Stomach smooth muscle (tissue), 2 donors: Measurements from ENCODE around the gene TFCP2.
"Not testable (repeated sequence)": the region's sequence is repeated elsewhere in the genome, so short reads cannot be mapped to it uniquely, and the experiment has no call there.

Source experiments
- H3K27ac ChIP-seq: one replicate; pipeline ENCODE4 v1.7.0; 2013; ENCODE audit warnings: mild to moderate bottlenecking, low read length, inconsistent platforms
- H3K27me3 ChIP-seq, 2 donors: one replicate each; pipeline ENCODE4 v1.7.0; 2013; ENCODE audit warnings: low read length in 2 of 2; ENCODE audit not compliant: insufficient read depth in 2 of 2, control insufficient read depth in 1 of 2
- H3K36me3 ChIP-seq, 2 donors: one replicate each; pipeline ENCODE4 v1.7.0; 2013; ENCODE audit warnings: low read length in 2 of 2; ENCODE audit not compliant: control insufficient read depth in 2 of 2, insufficient read depth in 2 of 2
- H3K4me1 ChIP-seq: one replicate; pipeline ENCODE4 v1.7.0; 2013; ENCODE audit warnings: low read length; ENCODE audit not compliant: control insufficient read depth, insufficient read depth
- H3K4me3 ChIP-seq, 2 donors: one replicate each; pipeline ENCODE4 v1.7.0; 2013; ENCODE audit warnings: low read length in 2 of 2
- H3K9ac ChIP-seq, 2 donors: one replicate each; pipeline ENCODE4 v1.7.0; 2013; ENCODE audit warnings: low read length in 2 of 2, mild to moderate bottlenecking in 1 of 2
- H3K9me3 ChIP-seq, 2 donors: one replicate each; pipeline ENCODE4 v1.7.0; 2013; ENCODE audit warnings: low read length in 2 of 2; ENCODE audit not compliant: control insufficient read depth in 2 of 2
- donor health status: healthy.
- donor health status: Pancreatic carcinoma.

TFCP2 gene

GRCh38 chr12:51172515-51173431 is at the start of gene TFCP2:
Gene TFCP2 (minus strand): TSS chr12:51173135. CDS start chr12:51172422, 713 bp downstream.
- no peaks in the 10 kb centered on the region for H3K36me3 ChIP-seq
- H3K9ac ChIP-seq, result peak within 1 kb of the TSS; percentile 89 to 99
- H3K9me3 ChIP-seq, result no peaks in the 10 kb centered on the region
- H3K27me3 ChIP-seq, result no peaks in the 10 kb centered on the region
- H3K4me3 ChIP-seq, result peak within 1 kb of the TSS; percentile 90 to 97
- peaks cover 18% of the 10 kb centered on the region for H3K4me1 ChIP-seq
- H3K27ac ChIP-seq, result peak within 1 kb of the TSS; percentile 98

GRCh38 chr12:51222461-51222860 is 49.5 kb upstream of the TFCP2 start:
- no peak overlapping the region for H3K4me3 ChIP-seq
- H3K4me1 ChIP-seq, result peaks cover 9% of the 10 kb centered on the region
- H3K9ac ChIP-seq, result no peak overlapping the region
- H3K27ac ChIP-seq, result no peak overlapping the region
- no peaks in the 10 kb centered on the region for H3K27me3 ChIP-seq
- no peaks in the 10 kb centered on the region for H3K9me3 ChIP-seq
- H3K36me3 ChIP-seq, result no peaks in the 10 kb centered on the region

GRCh38 chr12:51219857-51220256 is 46.9 kb upstream of the TFCP2 start:
- H3K9ac ChIP-seq, H3K4me3 ChIP-seq, H3K9me3 ChIP-seq, H3K27me3 ChIP-seq, H3K36me3 ChIP-seq, H3K27ac ChIP-seq: not testable (repeated sequence)
- H3K4me1 ChIP-seq, result peaks cover 15% of the 10 kb centered on the region

GRCh38 chr12:51219322-51219721 is 46.4 kb upstream of the TFCP2 start:
- Histone ChIP-seq H3K4me3 (no peak overlapping the region), H3K9me3 (no peaks in the 10 kb centered on the region), H3K9ac (peak overlapping the region; percentile 93 to 98), H3K36me3 (no peaks in the 10 kb centered on the region), H3K4me1 (peaks cover 15% of the 10 kb centered on the region), H3K27ac (peak overlapping the region; percentile 90), H3K27me3 (no peaks in the 10 kb centered on the region)

- Histone ChIP-seq H3K27ac (peak overlapping the region; percentile 90), H3K36me3 (no peaks in the 10 kb centered on the region), H3K9ac (peak overlapping the region; percentile 93 to 98), H3K4me1 (peaks cover 15% of the 10 kb centered on the region), H3K27me3 (no peaks in the 10 kb centered on the region), H3K4me3 (peak overlapping the region; percentile 91 to 97), H3K9me3 (no peaks in the 10 kb centered on the region)
Measured at GRCh38 chr12:51218607-51219161, 45.7 kb upstream of the TFCP2 start.

GRCh38 chr12:51217968-51218606 is 45.2 kb upstream of the TFCP2 start, which contains the start of gene POU6F1:
Gene POU6F1 (minus strand): TSS chr12:51218062. CDS start chr12:51206836, 11,226 bp downstream.
- peak within 1 kb of the TSS; percentile 93 to 98 for H3K9ac ChIP-seq
- H3K9me3 ChIP-seq, result no peaks in the 10 kb centered on the region
- H3K4me1 ChIP-seq, result peaks cover 15% of the 10 kb centered on the region
- H3K27me3 ChIP-seq, result no peaks in the 10 kb centered on the region
- H3K27ac ChIP-seq, result peak within 1 kb of the TSS; percentile 90
- peak within 1 kb of the TSS; percentile 91 to 97 for H3K4me3 ChIP-seq
- no peaks in the 10 kb centered on the region for H3K36me3 ChIP-seq

- Histone ChIP-seq H3K27ac (peak overlapping the region; percentile 90), H3K4me3 (peak overlapping the region; percentile 91 to 97), H3K9ac (peak overlapping the region; percentile 75 to 98), H3K4me1 (peaks cover 15% of the 10 kb centered on the region), H3K9me3 (no peaks in the 10 kb centered on the region), H3K36me3 (no peaks in the 10 kb centered on the region), H3K27me3 (no peaks in the 10 kb centered on the region)
Measured at GRCh38 chr12:51217133-51217967, 44.4 kb upstream of the TFCP2 start.

- H3K36me3 ChIP-seq, result no peaks in the 10 kb centered on the region
- no peaks in the 10 kb centered on the region for H3K27me3 ChIP-seq
- peak overlapping the region; percentile 90 for H3K27ac ChIP-seq
- no peaks in the 10 kb centered on the region for H3K9me3 ChIP-seq
- H3K9ac ChIP-seq, result peak overlapping the region; percentile 75 to 80
- peak overlapping the region; percentile 73 to 81 for H3K4me3 ChIP-seq
- peaks cover 15% of the 10 kb centered on the region for H3K4me1 ChIP-seq
Measured at GRCh38 chr12:51216642-51217041, 43.7 kb upstream of the TFCP2 start.

- Histone ChIP-seq H3K9me3 (no peaks in the 10 kb centered on the region), H3K9ac (no peak overlapping the region)
Measured at GRCh38 chr12:51214895-51215294, 42.0 kb upstream of the TFCP2 start.

More at GRCh38 chr12:51214895-51215294, 42.0 kb upstream of the TFCP2 start:
- Histone ChIP-seq H3K27me3 (no peaks in the 10 kb centered on the region), H3K4me3 (no peak overlapping the region), H3K4me1 (peaks cover 15% of the 10 kb centered on the region), H3K27ac (no peak overlapping the region), H3K36me3 (peaks cover 0 to 6% of the 10 kb centered on the region in 2 donors)
